T-helper 2 cell treated with Interferon-gamma antibody and Interleukin-4, amounts not matched to agents 5 μg/mL and 100 μg/mL, for 36 hours (primary cell): ENCODE measurements around the gene VAV2.

Experiments used
- DNase-seq: peaks from one replicate; pipeline ENCODE4 v3.0.0; 2021; ENCODE audit warnings: low spot score
- H3K27ac Mint-ChIP-seq: one replicate; pipeline ENCODE4 v1.8.0; 2021; ENCODE audit warnings: mild to moderate bottlenecking, mixed read lengths
- H3K27me3 Mint-ChIP-seq: one replicate; pipeline ENCODE4 v1.8.0; 2021; ENCODE audit warnings: low read depth, mixed read lengths
- H3K36me3 Mint-ChIP-seq: one replicate; pipeline ENCODE4 v1.8.0; 2021; ENCODE audit warnings: low read depth, mixed read lengths
- H3K4me1 Mint-ChIP-seq: one replicate; pipeline ENCODE4 v1.8.0; 2021; ENCODE audit warnings: low read depth, mixed read lengths
- H3K4me3 Mint-ChIP-seq: one replicate; pipeline ENCODE4 v1.8.0; 2022; ENCODE audit warnings: mild to moderate bottlenecking, moderate library complexity, mixed read lengths
- H3K9me3 Mint-ChIP-seq: one replicate; pipeline ENCODE4 v1.8.0; 2021; ENCODE audit warnings: mixed read lengths

The VAV2 gene

GRCh38 chr9:133976191-133976861 lies 15.8 kb downstream of the VAV2 start:
- Mint-ChIP-seq H3K4me1 (no peaks in the 10 kb centered on the region), H3K27ac (no peak overlapping the region), H3K27me3 (no peaks in the 10 kb centered on the region), H3K36me3 (no peaks in the 10 kb centered on the region), H3K9me3 (no peaks in the 10 kb centered on the region), H3K4me3 (no peak overlapping the region)
- DNase-seq: no peak

DNA sequence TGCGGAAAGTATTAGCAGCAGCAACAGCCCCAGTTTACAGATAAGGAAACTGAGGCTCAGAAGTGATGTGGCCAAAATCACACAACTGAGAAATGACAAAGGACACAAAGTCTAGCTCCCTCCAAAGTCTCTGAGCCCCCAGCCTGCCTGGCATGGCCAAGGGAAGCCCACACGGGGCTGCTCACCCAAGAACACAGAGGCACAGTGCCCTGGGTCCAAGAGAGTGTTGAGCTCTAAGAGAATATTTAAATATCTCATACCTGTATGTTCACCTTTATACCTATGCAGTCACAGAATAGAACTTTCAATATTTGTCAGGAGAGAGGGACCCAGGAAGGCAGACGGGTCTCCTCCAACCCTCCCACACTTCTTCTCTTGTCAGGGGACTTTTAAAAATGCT lies 16.6 kb downstream of the VAV2 start:
- Mint-ChIP-seq H3K27me3 (no peaks in the 10 kb centered on the region), H3K4me1 (no peaks in the 10 kb centered on the region)

GRCh38 chr9:133974631-133975341 lies 17.3 kb downstream of the VAV2 start:
- no peaks in the 10 kb centered on the region for H3K27me3 Mint-ChIP-seq
- H3K4me3 Mint-ChIP-seq: no peak overlapping the region
- H3K36me3 Mint-ChIP-seq: no peaks in the 10 kb centered on the region
- no peaks in the 10 kb centered on the region for H3K9me3 Mint-ChIP-seq
- no peak for DNase-seq
- H3K4me1 Mint-ChIP-seq: no peaks in the 10 kb centered on the region
- no peak overlapping the region for H3K27ac Mint-ChIP-seq

More for the DNA sequence above, 16.6 kb downstream of the VAV2 start:
- DNase-seq: no peak
- Mint-ChIP-seq H3K36me3 (no peaks in the 10 kb centered on the region), H3K27ac (no peak overlapping the region), H3K9me3 (no peaks in the 10 kb centered on the region), H3K4me3 (no peak overlapping the region)

DNA sequence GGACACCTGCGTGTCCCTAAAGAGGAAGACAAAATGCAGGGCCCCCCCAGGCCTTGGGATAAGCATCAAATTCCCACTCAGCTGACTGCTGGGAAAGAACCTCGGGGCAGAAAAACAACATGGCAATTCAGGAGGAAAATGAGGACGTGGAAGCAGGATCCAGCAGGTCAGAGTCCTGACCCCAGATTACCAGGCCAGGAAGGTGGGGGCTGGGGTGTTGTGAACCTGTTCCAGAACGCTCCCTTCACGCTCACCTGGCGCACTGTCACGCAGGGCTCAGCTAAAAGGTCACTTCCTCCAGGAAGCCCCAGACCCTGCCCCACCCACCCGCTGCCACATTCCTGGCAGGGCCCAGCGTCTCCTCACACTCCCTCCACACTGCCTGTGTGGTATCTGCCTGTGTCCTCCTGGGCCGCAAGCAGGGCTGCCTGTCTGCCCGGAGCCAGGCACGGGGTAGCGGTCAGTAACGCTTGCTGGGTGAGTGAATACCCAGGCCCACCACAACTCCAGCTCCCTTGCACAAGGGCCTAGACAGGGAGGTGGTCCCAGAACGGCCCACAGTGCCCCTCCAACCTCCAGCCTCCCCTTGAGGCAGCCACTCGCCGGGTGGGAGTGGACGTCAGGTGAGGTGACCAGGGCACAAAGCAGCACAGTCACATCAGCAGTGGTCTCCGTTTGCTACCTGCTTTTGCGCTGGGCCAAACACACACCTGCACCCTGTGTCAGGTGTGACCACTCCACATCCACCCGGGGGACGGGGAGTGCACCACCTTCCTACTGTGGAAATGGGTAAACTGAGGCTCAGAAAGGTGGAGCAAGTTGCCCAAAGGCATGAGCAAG lies 18.1 kb downstream of the VAV2 start:
- Mint-ChIP-seq H3K4me1 (no peaks in the 10 kb centered on the region), H3K27ac (no peak overlapping the region), H3K4me3 (no peak overlapping the region), H3K9me3 (no peaks in the 10 kb centered on the region), H3K27me3 (no peaks in the 10 kb centered on the region), H3K36me3 (no peaks in the 10 kb centered on the region)
- DNase-seq: no peak

DNA sequence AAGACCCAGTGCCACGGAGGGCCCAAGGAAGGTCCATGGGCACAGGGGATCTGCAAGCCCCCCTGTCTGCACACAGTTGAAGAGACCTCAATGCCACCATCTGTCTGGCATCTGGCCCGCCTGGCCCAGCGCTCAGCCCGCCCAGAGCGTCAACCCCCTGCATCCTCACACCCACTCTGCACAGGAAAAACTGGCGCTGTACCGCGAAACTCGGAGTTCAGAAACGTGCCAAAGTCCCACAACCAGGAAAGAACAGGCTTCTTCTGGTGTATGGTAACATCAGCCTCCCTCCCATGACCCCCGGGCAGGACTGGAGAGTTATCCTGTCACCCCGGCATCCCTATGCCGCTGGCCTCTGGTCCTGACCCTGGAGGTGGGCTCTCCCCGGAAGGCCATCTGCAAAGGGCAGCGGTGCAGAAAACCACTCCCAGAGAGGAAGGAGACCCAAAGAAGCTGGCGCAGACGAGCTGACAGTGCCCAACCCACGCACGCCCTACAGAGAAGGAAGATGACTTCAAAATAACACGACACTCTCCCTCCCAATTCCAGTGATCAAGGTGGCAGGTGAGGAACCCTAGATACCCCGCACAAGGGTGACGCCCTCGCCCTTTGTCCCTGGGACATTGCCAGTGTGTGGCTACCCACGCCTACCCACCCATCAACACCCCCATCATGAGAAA lies 18.9 kb downstream of the VAV2 start:
- Mint-ChIP-seq H3K4me1 (no peaks in the 10 kb centered on the region), H3K27ac (no peak overlapping the region), H3K9me3 (no peaks in the 10 kb centered on the region), H3K4me3 (no peak overlapping the region), H3K27me3 (no peaks in the 10 kb centered on the region), H3K36me3 (no peaks in the 10 kb centered on the region)
- DNase-seq: no peak

DNA sequence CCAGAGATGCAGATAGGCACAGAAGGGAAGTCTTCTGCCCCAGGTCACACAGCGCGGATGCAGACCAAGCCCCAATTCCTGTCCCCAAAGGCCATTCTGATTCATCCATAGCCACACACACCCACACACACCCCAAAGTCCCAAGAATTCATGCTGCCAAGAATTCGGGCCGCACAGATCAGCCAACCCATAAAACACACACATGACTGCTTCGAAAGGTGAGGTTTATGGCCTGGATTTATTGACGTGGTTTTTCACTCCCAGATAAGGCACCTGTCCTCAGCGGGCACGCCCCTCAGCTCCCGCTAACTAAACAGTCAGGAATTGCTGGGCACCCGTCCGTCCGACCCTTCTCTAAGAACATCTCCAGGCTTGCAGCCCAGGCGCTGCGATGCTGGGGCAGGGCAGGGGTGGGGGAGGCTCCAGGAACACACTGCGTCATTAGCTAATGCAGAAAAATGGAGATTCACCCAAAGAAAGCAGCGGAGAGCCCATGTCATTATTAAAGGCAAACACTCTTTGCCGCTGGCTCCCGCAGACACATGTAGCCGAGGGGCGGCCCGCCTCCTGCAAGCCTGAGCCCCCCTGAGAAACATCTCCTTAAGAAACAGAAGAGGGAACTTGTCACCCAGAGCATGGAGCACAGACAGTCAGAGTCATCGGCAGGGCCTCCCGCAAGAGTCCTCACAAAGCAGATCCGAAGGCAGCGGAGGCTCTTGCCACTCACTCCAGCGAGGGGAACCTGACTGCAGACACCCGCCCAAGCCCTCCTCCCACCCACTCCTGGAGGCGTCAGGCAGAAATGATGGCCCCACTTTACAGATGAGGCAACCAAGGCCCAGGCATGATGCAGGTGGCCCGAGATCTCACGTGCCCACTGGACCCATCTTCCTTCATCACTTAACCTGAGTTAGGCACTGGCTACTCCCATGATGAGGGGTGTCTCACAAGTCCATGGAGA lies 19.9 kb downstream of the VAV2 start:
- Mint-ChIP-seq H3K27me3 (no peaks in the 10 kb centered on the region), H3K9me3 (no peaks in the 10 kb centered on the region), H3K36me3 (no peaks in the 10 kb centered on the region), H3K4me1 (peaks cover 1% of the 10 kb centered on the region), H3K4me3 (no peak overlapping the region), H3K27ac (no peak overlapping the region)
- no peak for DNase-seq

DNA sequence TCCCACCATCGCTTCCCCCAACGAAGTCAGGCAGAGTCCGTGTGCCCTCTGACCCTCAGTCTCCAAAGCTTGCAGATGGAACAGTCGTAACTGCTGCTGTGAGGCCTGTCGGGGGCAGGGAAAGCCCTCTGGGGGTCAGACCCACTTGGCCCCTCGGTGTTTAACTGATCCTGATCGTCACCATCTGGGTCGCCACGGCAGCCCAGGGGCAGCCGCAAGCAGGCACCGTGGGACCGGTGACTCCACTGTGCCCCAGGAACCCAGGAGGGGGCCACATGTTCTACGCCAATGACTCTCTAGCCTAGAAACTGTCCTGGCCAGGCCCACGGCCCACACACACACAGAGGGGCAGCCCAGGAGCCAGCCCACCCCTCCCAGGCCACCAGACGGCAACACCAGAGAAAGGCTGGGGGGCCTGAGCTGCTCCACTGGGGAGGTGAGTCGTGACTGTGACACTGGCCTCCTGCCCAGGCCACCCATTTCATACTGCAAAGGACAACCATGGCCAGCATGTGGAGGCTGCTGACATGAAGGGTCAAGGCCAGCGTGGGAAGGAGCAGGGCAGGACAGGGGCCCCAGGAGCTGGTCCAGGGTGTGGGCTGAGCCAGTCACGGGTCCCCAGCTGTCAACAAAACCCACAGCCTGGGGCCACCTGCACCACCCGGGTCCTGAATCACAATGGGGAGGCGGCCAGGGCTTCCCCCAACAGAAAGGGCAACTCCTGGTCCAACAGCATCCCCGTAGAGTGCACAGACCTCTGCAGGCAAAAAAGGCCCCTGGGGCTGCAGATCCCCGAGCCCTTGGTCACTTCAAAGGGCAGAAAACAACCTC lies 20.8 kb downstream of the VAV2 start:
- Mint-ChIP-seq H3K9me3 (no peaks in the 10 kb centered on the region), H3K4me1 (peaks cover 4% of the 10 kb centered on the region), H3K27ac (no peak overlapping the region), H3K36me3 (no peaks in the 10 kb centered on the region), H3K4me3 (no peak overlapping the region), H3K27me3 (no peaks in the 10 kb centered on the region)
- no peak for DNase-seq

GRCh38 chr9:133970581-133971058 lies 21.5 kb downstream of the VAV2 start:
- Mint-ChIP-seq H3K4me3 (no peak overlapping the region), H3K27ac (no peak overlapping the region), H3K27me3 (no peaks in the 10 kb centered on the region), H3K9me3 (no peaks in the 10 kb centered on the region), H3K36me3 (no peaks in the 10 kb centered on the region), H3K4me1 (peaks cover 4% of the 10 kb centered on the region)
- DNase-seq: no peak

GRCh38 chr9:133969681-133970580 lies 22.2 kb downstream of the VAV2 start:
- H3K4me3 Mint-ChIP-seq: no peak overlapping the region
- peaks cover 4% of the 10 kb centered on the region for H3K4me1 Mint-ChIP-seq
- H3K36me3 Mint-ChIP-seq: no peaks in the 10 kb centered on the region
- H3K27ac Mint-ChIP-seq: no peak overlapping the region
- peaks cover under 1% of the 10 kb centered on the region for H3K9me3 Mint-ChIP-seq
- no peaks in the 10 kb centered on the region for H3K27me3 Mint-ChIP-seq
- DNase-seq: no peak

- Mint-ChIP-seq H3K4me3 (no peak overlapping the region), H3K9me3 (peaks cover 8% of the 10 kb centered on the region), H3K27ac (no peak overlapping the region), H3K27me3 (no peaks in the 10 kb centered on the region), H3K36me3 (peaks cover 2% of the 10 kb centered on the region), H3K4me1 (peaks cover 4% of the 10 kb centered on the region)
- no peak for DNase-seq
Observed at GRCh38 chr9:133968966-133969617, 23.0 kb downstream of the VAV2 start.

GRCh38 chr9:133968428-133968827 lies 23.7 kb downstream of the VAV2 start:
- no peak overlapping the region for H3K4me3 Mint-ChIP-seq
- peaks cover 8% of the 10 kb centered on the region for H3K9me3 Mint-ChIP-seq
- no peak for DNase-seq
- H3K27me3 Mint-ChIP-seq: no peaks in the 10 kb centered on the region
- H3K27ac Mint-ChIP-seq: no peak overlapping the region
- H3K36me3 Mint-ChIP-seq: peaks cover 2% of the 10 kb centered on the region
- peaks cover 4% of the 10 kb centered on the region for H3K4me1 Mint-ChIP-seq
